Measurements from ENCODE around the gene PDSS2. TPM values are rescaled to one million over a fixed set of nuclear protein-coding genes. Genes with fewer than 3 reads are reported as not detected.

The PDSS2 gene
- polyA plus RNA-seq, 1 donor (not counting 4 experiments of a cell fraction or from before 2014, with no cell fraction given) = 12.5 TPM

GRCh38 chr6:107334026-107334425 is 125.3 kb downstream of the PDSS2 start:
- dilution Hi-C loops (cut with MboI; ENCODE audit: extremely low pct_ligation_motif_present, low sequenced_read_pairs) = no loop called here
- Histone ChIP-seq H3K27me3 (ENCODE audit: control insufficient read depth, extremely low read depth, insufficient read depth, low read length) (no peaks in the 10 kb centered on the region), H3K79me2 (ENCODE audit: control insufficient read depth, insufficient read depth, low read length) (no peaks in the 10 kb centered on the region), H3K4me3 (ENCODE audit: control insufficient read depth in 2 of 3, extremely low read depth in 1 of 3, insufficient read depth in 2 of 3, low read depth in 1 of 3, low read length in 3 of 3) (no peak overlapping the region), H3K4me2 (ENCODE audit: control insufficient read depth, extremely low read depth, insufficient read depth, low read depth, low read length) (no peak overlapping the region), H3K36me3 (ENCODE audit: control insufficient read depth in 2 of 2, extremely low read depth in 1 of 2, insufficient read depth in 2 of 2, low read length in 2 of 2) (no peaks in the 10 kb centered on the region), H4K20me1 (ENCODE audit: control insufficient read depth, extremely low read depth, insufficient read depth, low read length) (no peaks in the 10 kb centered on the region), H3K27ac (ENCODE audit: control insufficient read depth, insufficient read depth, low read length) (no peak overlapping the region), H3K9ac (ENCODE audit: control insufficient read depth, extremely low read depth, insufficient read depth, low read length) (no peak overlapping the region), H3K9me1 (ENCODE audit: control insufficient read depth, extremely low read depth, insufficient read depth, low read length) (no peaks in the 10 kb centered on the region), H3K4me1 (ENCODE audit: control insufficient read depth, extremely low read depth, insufficient read depth, low read length) (peaks cover 4% of the 10 kb centered on the region), H2AFZ (ENCODE audit: control insufficient read depth, low read length) (no peak overlapping the region), H3K9me3 (ENCODE audit: control insufficient read depth, low read depth, low read length) (no peaks in the 10 kb centered on the region)
- DNase-seq (ENCODE audit: low read depth, low spot score) (no peak), FAIRE-seq (no peak)
- TF ChIP-seq, protein P1, sequence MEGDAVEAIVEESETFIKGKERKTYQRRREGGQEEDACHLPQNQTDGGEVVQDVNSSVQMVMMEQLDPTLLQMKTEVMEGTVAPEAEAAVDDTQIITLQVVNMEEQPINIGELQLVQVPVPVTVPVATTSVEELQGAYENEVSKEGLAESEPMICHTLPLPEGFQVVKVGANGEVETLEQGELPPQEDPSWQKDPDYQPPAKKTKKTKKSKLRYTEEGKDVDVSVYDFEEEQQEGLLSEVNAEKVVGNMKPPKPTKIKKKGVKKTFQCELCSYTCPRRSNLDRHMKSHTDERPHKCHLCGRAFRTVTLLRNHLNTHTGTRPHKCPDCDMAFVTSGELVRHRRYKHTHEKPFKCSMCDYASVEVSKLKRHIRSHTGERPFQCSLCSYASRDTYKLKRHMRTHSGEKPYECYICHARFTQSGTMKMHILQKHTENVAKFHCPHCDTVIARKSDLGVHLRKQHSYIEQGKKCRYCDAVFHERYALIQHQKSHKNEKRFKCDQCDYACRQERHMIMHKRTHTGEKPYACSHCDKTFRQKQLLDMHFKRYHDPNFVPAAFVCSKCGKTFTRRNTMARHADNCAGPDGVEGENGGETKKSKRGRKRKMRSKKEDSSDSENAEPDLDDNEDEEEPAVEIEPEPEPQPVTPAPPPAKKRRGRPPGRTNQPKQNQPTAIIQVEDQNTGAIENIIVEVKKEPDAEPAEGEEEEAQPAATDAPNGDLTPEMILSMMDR (optimal IDR thresholded peaks at IDR 0.05 in 1 of 3, IDR thresholded peaks at IDR 0.05 in 1 of 3, conservative IDR thresholded peaks at IDR 0.05 in 1 of 3; ENCODE audit: extremely low read depth in 1 of 3, insufficient read depth in 2 of 3, low read length in 3 of 3) = no peak
- no peak for TF ChIP-seq EZH2 (IDR thresholded peaks at IDR 0.05; ENCODE audit: low read length)

- Histone ChIP-seq H3K4me1 (ENCODE audit: control insufficient read depth, extremely low read depth, insufficient read depth, low read length) (peaks cover 4% of the 10 kb centered on the region), H3K4me3 (ENCODE audit: control insufficient read depth in 2 of 3, extremely low read depth in 1 of 3, insufficient read depth in 2 of 3, low read depth in 1 of 3, low read length in 3 of 3) (no peak overlapping the region), H3K9ac (ENCODE audit: control insufficient read depth, extremely low read depth, insufficient read depth, low read length) (no peak overlapping the region), H3K4me2 (ENCODE audit: control insufficient read depth, extremely low read depth, insufficient read depth, low read depth, low read length) (no peak overlapping the region), H3K79me2 (ENCODE audit: control insufficient read depth, insufficient read depth, low read length) (no peaks in the 10 kb centered on the region), H3K27ac (ENCODE audit: control insufficient read depth, insufficient read depth, low read length) (no peak overlapping the region), H3K9me1 (ENCODE audit: control insufficient read depth, extremely low read depth, insufficient read depth, low read length) (no peaks in the 10 kb centered on the region), H3K9me3 (ENCODE audit: control insufficient read depth, low read depth, low read length) (no peaks in the 10 kb centered on the region), H3K27me3 (ENCODE audit: control insufficient read depth, extremely low read depth, insufficient read depth, low read length) (no peaks in the 10 kb centered on the region), H2AFZ (ENCODE audit: control insufficient read depth, low read length) (no peak overlapping the region), H3K36me3 (ENCODE audit: control insufficient read depth in 2 of 2, extremely low read depth in 1 of 2, insufficient read depth in 2 of 2, low read length in 2 of 2) (no peaks in the 10 kb centered on the region), H4K20me1 (ENCODE audit: control insufficient read depth, extremely low read depth, insufficient read depth, low read length) (no peaks in the 10 kb centered on the region)
- FAIRE-seq (no peak), DNase-seq (ENCODE audit: low read depth, low spot score) (no peak)
- no peak for TF ChIP-seq EZH2 (IDR thresholded peaks at IDR 0.05; ENCODE audit: low read length)
- TF ChIP-seq, protein P1 (optimal IDR thresholded peaks at IDR 0.05 in 1 of 3, IDR thresholded peaks at IDR 0.05 in 1 of 3, conservative IDR thresholded peaks at IDR 0.05 in 1 of 3; ENCODE audit: extremely low read depth in 1 of 3, insufficient read depth in 2 of 3, low read length in 3 of 3) = no peak
- dilution Hi-C loops (cut with MboI; ENCODE audit: extremely low pct_ligation_motif_present, low sequenced_read_pairs) = no loop called here
Measured at GRCh38 chr6:107333491-107333890, 125.9 kb downstream of the PDSS2 start.

Measured in keratinocyte (primary cell).